ENCODE results near the gene FBXO3.

GRCh38 chr11:33691066-33691864, 83.1 kb downstream of the FBXO3 start:
- TF ChIP-seq CTCF (conservative IDR thresholded peaks at IDR 0.05; ENCODE audit: low read depth, low read length) (no peak), EZH2 (IDR thresholded peaks at IDR 0.05; ENCODE audit: low read length, unreplicated experiment) (no peak)
